ENCODE measurements around the gene CDX1.

The CDX1 gene

GRCh38 chr5:150163547-150164059 lies 3.0 kb upstream of the CDX1 start:
- no peak for DNase-seq

DNA sequence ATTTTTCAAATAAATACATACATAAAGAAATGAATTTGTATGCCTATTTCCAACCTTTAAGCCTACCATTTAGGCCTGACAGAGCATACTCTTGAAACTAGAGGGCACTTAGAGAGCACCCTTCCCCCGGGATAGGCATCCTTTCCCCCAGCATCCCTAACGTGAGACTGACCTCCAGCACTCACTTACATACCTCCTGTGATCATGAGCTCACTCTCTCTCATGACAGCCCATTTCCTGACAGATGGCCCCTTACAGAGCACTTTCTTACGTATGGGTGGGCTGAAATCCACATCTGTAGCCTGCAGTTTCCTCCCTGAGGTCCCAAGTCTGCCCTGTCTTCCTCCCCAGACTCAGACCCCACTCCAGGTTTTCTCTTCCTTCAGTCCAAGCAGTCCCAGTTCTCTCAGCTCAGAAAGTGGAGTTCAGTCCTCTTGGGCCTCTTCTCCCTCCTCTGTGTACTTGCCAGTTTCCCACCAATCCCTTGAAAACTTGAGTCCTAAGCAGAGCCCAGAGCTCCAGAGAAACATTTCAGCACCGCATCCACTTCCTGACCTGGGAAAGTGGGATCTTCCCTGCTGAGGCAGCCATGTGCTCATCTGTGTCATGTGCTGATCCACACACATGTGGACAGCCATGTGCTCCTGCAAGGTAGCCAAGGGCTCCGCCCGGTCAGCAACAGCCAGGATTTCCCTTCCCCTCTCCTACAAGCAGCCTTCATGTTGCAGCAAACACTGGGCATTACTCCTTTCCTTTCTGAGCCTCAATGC lies 2.2 kb upstream of the CDX1 start:
- DNase-seq: no peak

DNA sequence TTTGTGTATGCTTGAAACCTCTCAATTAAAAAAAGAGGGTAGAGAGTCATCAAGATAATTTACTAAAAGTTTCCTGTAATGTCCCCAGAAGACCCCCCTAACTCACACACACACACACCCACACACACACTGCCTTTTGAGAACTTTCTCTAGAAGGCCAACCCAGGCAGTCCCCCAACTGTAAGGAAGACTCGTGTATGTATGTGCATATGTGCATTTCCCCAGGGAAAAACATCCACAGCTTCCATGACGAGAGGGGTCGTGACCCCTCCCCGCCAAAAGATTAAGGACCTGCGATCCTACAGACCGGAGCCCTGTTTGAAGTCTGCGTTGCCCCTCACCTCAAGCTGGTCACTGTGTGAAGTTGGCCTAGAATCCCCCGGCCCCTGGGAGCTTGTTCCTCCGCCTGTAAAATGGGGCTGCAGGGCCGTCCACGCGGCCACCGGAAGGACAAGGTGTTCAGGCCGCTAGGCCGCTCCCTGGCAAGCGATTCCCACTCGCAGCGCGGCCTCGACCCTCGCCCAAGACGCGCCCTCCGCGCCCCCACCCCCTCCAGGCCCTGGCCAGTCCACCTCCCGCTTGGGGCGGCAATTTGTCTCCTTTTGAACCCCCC lies 435 bp upstream of the CDX1 start:
- DNase-seq: no peak

DNA sequence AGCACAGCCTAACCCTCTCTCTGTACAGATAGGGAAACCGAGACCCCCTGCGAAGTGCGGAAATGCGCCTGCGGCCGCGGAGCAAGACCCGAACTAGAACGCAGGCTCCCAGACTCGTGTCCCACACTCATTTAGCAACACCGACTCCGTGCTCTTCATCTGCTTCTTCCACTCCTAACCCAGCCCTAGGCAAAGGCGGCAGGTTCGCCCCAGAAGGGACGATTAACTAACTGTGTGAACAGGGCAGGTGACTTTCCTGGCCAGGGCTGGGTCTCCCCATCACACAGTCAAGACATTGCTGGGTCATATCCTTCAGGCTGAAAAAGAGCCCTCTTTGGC lies 903 bp downstream of the CDX1 start:
- DNase-seq: no peak

- DNase-seq: no peak
Observed at GRCh38 chr5:150167908-150168307, 1.3 kb downstream of the CDX1 start.

DNA sequence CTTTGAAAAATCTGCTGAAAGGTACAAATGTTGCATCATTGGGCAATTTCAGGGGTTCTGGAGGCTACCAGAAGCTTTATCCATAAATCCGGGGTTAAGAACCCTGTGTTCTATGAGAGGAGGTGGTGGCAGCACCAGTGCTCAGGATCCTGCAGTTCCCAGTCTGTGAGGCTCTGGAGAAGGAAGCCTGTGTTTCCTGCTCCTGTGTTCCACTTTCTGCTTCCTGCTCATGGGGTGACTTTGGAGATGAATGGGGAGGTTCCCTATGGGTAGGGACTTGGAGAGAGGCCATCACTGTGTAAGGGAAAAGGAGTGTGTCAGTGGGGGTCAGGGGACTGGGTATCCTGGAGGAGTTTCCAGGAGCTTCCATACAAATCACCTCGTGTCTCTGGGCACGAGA lies 2.3 kb downstream of the CDX1 start:
- DNase-seq: no peak

- DNase-seq: no peak
Observed at GRCh38 chr5:150172145-150172544, 5.6 kb downstream of the CDX1 start.

- no peak for DNase-seq
Observed at GRCh38 chr5:150172556-150172955, 6.0 kb downstream of the CDX1 start.

- no peak for DNase-seq
Observed at GRCh38 chr5:150173161-150173560, 6.6 kb downstream of the CDX1 start.

DNA sequence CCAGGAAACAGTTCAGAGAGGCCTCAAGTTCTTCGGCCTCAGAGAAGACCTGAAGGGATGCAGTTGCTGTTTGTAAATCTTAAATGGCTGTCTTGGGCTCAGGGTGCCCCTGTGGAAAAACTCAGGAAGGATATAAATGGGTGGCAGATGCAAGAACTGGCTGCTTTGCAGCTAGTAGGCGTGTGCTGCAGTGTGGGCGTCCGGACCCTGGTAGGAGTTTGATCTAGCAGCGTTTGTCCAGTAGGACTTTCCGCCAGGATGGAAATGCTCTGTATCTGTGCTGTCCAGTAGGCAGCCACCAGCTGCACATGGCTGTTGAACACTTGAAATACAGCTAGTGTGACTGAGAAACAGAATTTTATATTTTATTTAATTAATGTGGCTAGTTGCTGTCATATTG lies 7.7 kb downstream of the CDX1 start:
- no peak for DNase-seq

- DNase-seq: no peak
Observed at GRCh38 chr5:150175076-150175475, 8.5 kb downstream of the CDX1 start.

GRCh38 chr5:150175536-150175935 lies 9.0 kb downstream of the CDX1 start:
- DNase-seq: peak; percentile 56

GRCh38 chr5:150176745-150177477 lies 10.3 kb downstream of the CDX1 start:
- no peak for DNase-seq

DNA sequence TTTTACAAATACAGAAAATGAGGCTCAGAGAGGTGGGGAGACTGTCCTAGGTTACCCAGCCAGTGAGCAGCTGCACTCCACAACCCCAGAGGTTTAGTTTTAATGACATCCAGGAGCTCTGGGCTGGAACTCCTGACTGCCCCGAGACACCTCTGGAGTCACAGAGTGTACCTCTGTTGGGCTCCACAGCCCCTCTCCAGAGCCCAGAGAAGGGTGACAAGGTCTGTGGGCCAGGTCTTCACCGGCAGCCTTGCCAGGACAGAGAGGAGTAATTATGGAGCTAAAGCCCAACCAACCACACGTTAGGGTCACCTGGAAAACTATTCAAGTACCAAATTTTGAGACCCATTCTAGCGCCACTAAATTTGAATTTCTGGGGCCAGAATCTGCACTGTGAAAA lies 11.1 kb downstream of the CDX1 start:
- no peak for DNase-seq

- DNase-seq: no peak
Observed at GRCh38 chr5:150178262-150178661, 11.7 kb downstream of the CDX1 start.

DNA sequence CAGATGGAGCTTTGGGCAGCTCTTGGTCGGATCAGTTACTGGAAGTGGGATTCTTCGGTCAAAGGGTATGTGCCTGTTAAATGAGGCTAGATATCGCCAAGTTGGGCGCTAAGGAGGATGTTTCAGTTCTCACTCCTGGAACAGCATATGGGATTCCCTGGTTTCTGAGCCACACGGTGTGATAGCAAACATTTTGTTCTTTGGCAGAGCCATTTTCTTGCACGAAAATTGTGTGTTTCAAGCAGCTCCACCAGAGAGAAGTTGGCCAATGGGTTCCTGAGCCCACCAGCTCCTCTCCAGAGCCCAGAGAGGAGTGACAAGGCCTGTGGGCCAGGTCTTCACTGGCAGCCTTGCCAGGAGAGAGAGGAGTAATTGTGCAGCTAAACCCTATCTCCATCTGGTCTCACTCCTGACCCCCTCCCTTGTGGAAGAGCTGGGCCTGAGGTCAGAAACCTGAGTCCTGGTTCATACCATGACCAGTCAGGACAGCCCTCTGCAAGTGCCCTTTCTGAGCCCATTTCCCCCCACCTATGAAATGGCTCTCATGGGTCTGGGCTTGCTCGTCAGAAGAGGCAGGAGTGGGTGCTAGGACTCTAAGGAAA lies 12.5 kb downstream of the CDX1 start:
- no peak for DNase-seq

GRCh38 chr5:150180241-150181026 lies 13.9 kb downstream of the CDX1 start:
- no peak for DNase-seq

GRCh38 chr5:150181027-150181426 lies 14.4 kb downstream of the CDX1 start:
- DNase-seq: no peak

- no peak for DNase-seq
Observed at GRCh38 chr5:150181766-150182545, 15.4 kb downstream of the CDX1 start.

GRCh38 chr5:150182774-150183173 lies 16.2 kb downstream of the CDX1 start:
- DNase-seq: no peak

GRCh38 chr5:150183436-150183835 lies 16.9 kb downstream of the CDX1 start:
- no peak for DNase-seq

- no peak for DNase-seq
Observed at GRCh38 chr5:150184006-150184405, 17.4 kb downstream of the CDX1 start.

All from fibroblast of skin of scalp (primary cell).